NCI-H2081 (cell line): ENCODE measurements around the gene DSTYK.
A peak's percentile ranks its signal among the peaks of the same experiment; 100 is the strongest.

Source experiments
- DNase-seq, 2 experiments: peaks; one replicate each; lab custom pipeline; 2025; lab: John Stamatoyannopoulos, UW

DSTYK gene

DNA sequence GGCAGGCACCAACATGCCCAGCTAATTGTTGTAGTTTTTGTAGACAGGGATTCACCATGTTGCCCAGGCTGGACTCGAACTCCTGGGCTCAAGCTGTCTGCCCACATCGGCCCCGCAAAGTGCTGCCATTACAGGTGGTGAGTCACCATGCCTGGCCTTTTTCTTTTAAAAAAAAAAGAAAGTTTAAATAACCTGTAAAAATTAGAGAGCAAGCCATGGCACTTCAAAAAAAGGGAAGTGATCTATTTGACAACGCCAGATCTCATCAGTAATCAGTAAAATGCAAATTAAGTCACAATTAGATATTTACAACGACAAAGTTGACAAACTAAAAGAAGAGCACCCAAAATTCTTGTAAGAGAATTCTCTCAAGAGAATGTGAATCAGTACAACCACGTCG is 86.8 kb downstream of the DSTYK start:
- no peak for DNase-seq

DNA sequence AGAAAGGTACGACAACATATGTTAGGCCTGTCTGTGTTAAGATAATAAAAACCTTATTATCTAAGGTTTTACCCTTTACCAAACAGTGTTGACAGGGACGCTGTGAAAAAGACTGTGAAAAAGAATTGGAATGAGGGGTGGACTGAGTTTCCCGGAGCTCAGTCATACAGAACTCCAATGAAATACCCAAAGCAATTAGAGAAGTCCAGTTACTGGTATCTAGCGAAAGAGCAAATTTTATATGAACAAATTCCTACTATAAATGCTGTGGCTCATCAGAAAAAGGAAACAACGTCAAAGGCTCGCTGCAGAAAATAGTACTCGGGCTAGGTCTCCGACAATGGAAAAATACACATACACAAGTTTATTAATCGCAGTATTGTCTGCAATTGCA is 89.0 kb downstream of the DSTYK start:
- DNase-seq, result no peak

DNA sequence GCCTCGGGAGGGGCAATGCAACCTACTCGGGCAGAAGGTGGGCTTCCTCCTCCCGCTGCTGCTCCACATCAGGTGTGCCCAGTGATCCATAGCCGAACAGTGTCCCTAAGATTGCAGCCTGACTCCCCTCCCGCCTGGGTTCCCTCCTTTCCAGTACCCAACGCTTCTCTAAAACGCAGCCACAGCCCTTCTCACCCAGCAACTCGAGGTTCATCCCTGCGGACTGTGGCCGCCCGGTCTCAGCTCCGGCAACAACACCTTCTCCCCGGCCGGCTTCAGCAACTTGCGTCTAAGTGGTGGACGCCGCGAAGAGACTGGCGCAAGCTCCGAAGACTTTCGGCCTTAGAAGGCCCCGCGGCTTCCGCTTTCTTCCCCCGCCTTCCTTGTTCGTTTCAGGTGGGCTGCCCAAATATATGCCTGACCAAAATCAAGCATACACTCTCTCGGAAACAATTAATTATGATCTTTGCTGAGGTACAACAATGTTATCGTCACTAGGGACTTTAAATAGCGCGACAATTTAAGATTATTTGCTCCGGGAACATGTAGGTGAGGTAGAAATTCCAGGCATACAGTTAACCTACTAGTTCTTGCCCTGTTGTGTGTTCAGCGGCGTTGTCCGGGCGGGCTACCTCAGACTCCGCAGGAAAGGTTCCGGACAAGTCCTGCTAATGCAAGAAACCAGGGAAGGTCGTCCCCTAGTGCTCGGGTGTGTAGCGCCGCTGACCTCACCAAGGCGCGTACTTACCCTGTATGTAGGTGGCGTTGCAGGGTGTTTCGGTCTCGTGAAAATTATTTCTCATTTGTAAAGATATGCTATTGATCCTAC is 89.6 kb downstream of the DSTYK start, which contains the start of gene RBBP5:
TSS of gene RBBP5 (minus strand) at position 319 of the 829 bp plus-strand sequence. CDS start at position 214, 105 bp downstream.
- DNase-seq, result peak; percentile 97 to 98

DNA sequence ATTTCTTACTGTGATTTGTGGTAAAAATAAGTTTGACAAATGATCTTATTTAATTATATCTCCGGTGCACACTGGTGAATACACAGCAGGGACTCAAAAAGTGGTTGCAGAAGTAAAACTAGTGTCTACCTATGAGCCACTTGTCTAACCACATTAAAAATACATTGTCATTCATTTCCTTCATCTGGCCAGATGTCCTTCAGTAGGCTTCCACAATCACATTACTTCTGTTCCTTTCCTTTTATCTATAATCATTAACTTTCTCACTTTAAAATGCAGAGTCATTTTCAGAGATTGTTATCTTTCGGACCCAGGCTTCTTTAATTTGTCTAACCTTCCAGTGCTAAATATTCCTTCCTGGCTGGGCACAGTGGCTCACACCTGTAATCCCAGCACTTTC is 92.8 kb downstream of the DSTYK start:
- no peak for DNase-seq

DNA sequence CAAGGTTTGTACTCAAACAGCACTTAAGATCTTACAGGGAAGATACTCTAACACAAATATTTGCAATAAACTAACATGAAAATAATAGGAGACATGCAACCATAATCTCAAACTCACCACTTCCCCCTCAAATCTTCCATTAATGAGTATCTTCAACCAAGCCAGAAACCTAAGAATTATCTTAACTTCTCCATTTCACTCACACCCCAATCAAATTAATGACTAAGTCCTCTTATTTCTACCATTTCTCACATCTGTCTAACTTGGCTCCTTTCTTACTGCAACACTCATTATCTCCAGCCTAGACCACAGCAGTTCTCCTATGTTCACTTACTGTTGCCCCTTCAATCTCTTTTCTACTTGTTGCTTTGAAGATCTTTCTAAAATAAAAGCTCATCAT is 100.1 kb downstream of the DSTYK start:
- DNase-seq, result no peak

DNA sequence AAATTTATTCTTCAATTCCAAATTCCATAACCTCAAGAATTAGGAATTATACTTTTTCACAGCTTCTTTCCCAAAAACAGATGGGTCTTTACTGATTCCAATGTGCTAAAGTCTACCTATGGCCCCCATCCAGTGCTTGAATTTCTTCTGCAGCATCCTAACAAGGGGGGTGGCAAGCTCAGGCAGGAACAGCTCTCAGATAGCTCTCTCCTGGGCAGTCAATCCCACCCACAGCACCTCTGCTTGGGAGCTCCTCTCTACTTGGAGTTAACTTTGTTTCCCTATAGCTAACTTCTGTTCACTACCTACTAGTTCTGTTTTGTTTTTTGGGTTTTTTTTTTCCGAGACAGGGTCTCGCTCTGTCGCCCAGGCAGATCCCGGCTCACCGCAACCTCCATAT is 101.8 kb downstream of the DSTYK start:
- no peak for DNase-seq

DNA sequence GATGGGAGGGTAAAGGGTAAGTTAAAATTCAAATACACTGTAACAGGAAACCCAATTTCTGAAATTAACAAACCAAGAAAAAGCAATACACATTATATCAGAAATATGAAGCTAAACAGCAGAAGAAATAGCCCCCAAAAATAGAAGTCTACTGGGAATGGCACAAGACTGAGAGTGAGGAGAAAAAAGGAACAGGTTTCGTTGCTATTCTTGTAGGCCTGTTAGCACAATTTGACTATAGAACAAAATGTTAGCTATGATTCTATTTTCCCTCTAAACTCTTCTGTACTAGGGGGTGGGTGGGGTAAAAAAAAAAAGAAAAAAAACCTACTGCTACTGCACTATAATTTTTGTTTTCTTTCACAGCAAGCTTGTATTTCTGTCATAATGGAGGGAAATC is 102.2 kb downstream of the DSTYK start:
- DNase-seq, result no peak

DNA sequence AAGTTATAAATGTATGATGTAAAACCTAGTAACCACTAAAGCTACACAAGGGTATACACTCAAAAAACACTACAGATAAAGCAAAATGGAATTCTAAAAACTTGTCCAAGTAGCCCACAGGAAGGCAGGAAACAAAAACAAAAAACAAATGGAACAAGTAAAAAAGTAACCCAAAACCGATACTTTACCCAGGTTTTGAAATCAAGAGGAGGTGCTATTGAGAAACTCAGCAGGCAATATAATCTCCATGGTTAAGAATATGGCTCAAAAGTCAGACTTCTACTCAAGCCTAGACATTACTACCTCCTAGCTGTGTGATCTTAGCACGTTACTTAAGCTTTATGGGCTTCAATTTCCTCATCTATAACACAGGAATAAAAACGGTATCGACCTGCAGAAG is 103.0 kb downstream of the DSTYK start:
- no peak for DNase-seq

DNA sequence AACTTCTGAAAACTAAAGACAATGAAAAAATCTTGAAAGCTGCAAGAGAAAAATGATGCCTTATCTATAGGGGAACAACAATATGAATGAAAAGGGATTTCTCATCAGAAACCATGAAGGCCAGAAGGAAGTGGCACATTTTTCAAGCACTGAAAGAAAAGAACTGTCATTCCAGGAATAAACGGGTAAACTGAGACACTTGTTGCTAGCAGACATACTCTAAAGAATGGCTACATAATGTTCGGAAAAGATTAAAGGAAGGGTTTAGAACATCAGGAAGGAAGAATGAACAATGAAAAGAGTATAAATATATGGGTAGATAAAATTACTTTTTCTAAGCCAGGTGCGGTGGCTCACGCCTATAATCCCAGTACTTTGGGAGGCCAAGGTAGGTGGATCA is 104.2 kb downstream of the DSTYK start:
- DNase-seq, result no peak

DNA sequence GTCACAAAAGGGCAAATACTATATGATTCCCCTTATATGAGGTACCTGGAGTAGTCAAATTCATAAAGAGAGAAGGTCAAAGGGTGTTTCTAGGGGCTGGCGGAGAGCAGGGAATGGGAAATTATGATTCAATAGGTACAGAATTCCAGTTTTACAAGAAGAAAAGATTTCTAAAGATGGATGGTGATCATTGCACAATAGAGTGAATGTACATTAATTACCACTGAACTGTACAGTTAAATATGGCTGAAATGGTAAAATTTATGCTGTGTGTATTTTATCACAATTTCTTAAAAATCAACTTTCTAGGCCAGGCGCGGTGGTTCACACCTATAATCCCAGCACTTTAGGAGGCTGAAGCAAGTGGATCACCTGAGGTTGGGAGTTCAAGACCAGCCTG is 109.1 kb downstream of the DSTYK start:
- DNase-seq, result no peak

DNA sequence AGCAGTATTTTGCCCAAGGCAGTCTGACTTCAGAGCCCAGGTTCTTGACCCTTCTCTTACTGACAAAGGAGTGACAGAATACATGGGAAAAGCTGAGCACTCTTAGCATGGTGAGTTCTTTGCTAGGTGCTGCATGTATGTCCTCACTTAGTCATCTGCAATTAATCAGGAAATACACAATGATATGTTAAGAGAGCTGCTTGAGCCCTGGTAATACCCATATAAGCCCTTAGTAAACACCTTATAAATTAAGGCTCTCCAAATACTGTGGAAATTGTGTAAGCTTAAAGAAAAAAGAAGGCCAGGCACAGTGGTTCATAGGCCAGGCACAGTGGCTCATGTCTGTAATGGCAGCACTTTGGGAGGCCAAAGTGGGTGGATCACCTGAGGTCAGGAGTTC is 113.3 kb downstream of the DSTYK start:
- DNase-seq, result no peak

DNA sequence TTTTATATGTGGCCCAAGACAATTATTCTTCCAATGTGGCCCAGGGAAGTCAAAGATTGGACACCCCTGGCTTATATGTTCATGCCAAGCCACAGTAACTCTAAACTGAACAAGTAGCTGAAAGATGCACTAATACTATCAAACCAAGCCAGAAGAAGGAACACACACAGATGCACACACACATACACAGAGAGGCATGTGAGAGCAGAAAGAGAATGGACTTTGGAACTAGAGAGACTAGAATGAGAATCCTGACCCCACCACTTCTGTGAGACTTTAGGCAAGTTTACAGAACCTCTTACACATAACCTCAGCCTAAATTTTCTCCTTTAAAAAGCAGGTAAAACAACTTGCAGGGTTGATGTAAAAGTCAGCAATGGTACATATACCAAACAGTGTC is 116.1 kb downstream of the DSTYK start:
- DNase-seq, result no peak
